Activated T-cell treated with anti-CD3 and anti-CD28 coated beads, Interleukin-2, amount 50 U/mL, for 4 hours (primary cell): ENCODE results near the gene CMIP. TPM values are rescaled to one million over a fixed set of nuclear protein-coding genes. Genes with fewer than 3 reads are reported as not detected.

Experiments
- total RNA-seq, 3 donors: library from RNA; stranded (reverse); gene quantifications; one replicate each; pipeline ENCODE4 v1.2.1, GENCODE V29; 2021

Gene CMIP
- total RNA-seq, 3 donors from 2014 or later = 20.8 to 23.5 (median 21.9) TPM

Other genes with a start within 250 kb of the CMIP start
- gene BCO1, start 206.1 kb upstream of the CMIP start, total RNA-seq = not detected
- 10 to 100 TPM; 12.8 to 15.6 (median 14.4) TPM for gene GAN, start 129.8 kb upstream of the CMIP start, total RNA-seq